Parathyroid adenoma (tissue), 2 donors: ENCODE results near the gene SOS1.

Source experiments
- H2AFZ ChIP-seq: fragments of 300-600 bp; sonication (generic); one replicate; pipeline ENCODE4 v1.7.0; 2017; ENCODE audit warnings: antibody characterized with exemption, mild to moderate bottlenecking
- H3K27ac ChIP-seq: fragments of 300-600 bp; sonication (generic); one replicate; pipeline ENCODE4 v1.7.0; 2017
- H3K27me3 ChIP-seq: fragments of 300-600 bp; sonication (generic); one replicate; pipeline ENCODE4 v1.7.0; 2017; ENCODE audit warnings: low read length; ENCODE audit not compliant: control insufficient read depth, insufficient read depth
- H3K36me3 ChIP-seq: fragments of 300-600 bp; sonication (generic); one replicate; pipeline ENCODE4 v1.7.0; 2017; ENCODE audit warnings: low read length; ENCODE audit not compliant: control insufficient read depth, insufficient read depth
- H3K4me1 ChIP-seq: fragments of 300-600 bp; sonication (generic); one replicate; pipeline ENCODE4 v1.7.0; 2017; ENCODE audit warnings: control low read depth
- H3K4me2 ChIP-seq: fragments of 300-600 bp; sonication (generic); one replicate; pipeline ENCODE4 v1.7.0; 2017; ENCODE audit warnings: low read length
- H3K4me3 ChIP-seq: fragments of 300-600 bp; sonication (generic); one replicate; pipeline ENCODE4 v1.7.0; 2017; ENCODE audit warnings: low read depth, low read length
- H3K79me2 ChIP-seq: fragments of 300-600 bp; sonication (generic); one replicate; pipeline ENCODE4 v1.7.0; 2017; ENCODE audit warnings: control low read depth
- H3K9ac ChIP-seq: fragments of 300-600 bp; sonication (generic); one replicate; pipeline ENCODE4 v1.7.0; 2017; ENCODE audit warnings: mild to moderate bottlenecking
- H3K9me3 ChIP-seq: fragments of 300-600 bp; sonication (generic); one replicate; pipeline ENCODE4 v1.7.0; 2017; ENCODE audit warnings: low read length; ENCODE audit not compliant: control insufficient read depth
- CTCF ChIP-seq: fragments of 300-600 bp; sonication (generic); IDR thresholded peaks from one replicate; pipeline ENCODE4 v1.7.0; 2017; ENCODE audit warnings: antibody characterized with exemption, mild to moderate bottlenecking
- donor health status: primary hyperparathyroidism.

The SOS1 gene

GRCh38 chr2:39008665-39009064 is 112.2 kb downstream of the SOS1 start:
- Histone ChIP-seq H3K9ac (no peak overlapping the region), H3K4me1 (no peaks in the 10 kb centered on the region), H3K4me3 (no peak overlapping the region), H3K4me2 (no peak overlapping the region), H3K79me2 (no peaks in the 10 kb centered on the region), H3K27me3 (no peaks in the 10 kb centered on the region), H3K36me3 (no peaks in the 10 kb centered on the region), H3K9me3 (no peaks in the 10 kb centered on the region), H2AFZ (no peak overlapping the region), H3K27ac (no peak overlapping the region)
- no peak for TF ChIP-seq CTCF

GRCh38 chr2:39007875-39008504 is 112.9 kb downstream of the SOS1 start:
- no peak overlapping the region for H3K4me3 ChIP-seq
- no peak overlapping the region for H3K4me2 ChIP-seq
- H3K9me3 ChIP-seq = no peaks in the 10 kb centered on the region
- H3K9ac ChIP-seq = no peak overlapping the region
- no peak for TF ChIP-seq CTCF
- no peak overlapping the region for H2AFZ ChIP-seq
- H3K4me1 ChIP-seq = no peaks in the 10 kb centered on the region
- no peaks in the 10 kb centered on the region for H3K79me2 ChIP-seq
- no peaks in the 10 kb centered on the region for H3K27me3 ChIP-seq
- H3K27ac ChIP-seq = no peak overlapping the region
- no peaks in the 10 kb centered on the region for H3K36me3 ChIP-seq

- Histone ChIP-seq H3K27me3 (no peaks in the 10 kb centered on the region), H3K4me3 (no peak overlapping the region), H3K36me3 (peaks cover 3% of the 10 kb centered on the region), H3K4me2 (no peak overlapping the region), H3K9me3 (no peaks in the 10 kb centered on the region), H3K4me1 (no peaks in the 10 kb centered on the region), H3K27ac (no peak overlapping the region), H3K79me2 (no peaks in the 10 kb centered on the region), H3K9ac (no peak overlapping the region), H2AFZ (no peak overlapping the region)
- TF ChIP-seq CTCF = no peak
These were observed 120.3 kb downstream of the SOS1 start for GRCh38 chr2:39000552-39000951.

- Histone ChIP-seq H3K9ac (no peak overlapping the region), H2AFZ (no peak overlapping the region), H3K4me3 (no peak overlapping the region), H3K4me1 (no peaks in the 10 kb centered on the region), H3K4me2 (no peak overlapping the region), H3K36me3 (peaks cover 3% of the 10 kb centered on the region), H3K27ac (no peak overlapping the region), H3K9me3 (no peaks in the 10 kb centered on the region), H3K27me3 (no peaks in the 10 kb centered on the region), H3K79me2 (no peaks in the 10 kb centered on the region)
- TF ChIP-seq CTCF = no peak
These were observed 123.1 kb downstream of the SOS1 start for GRCh38 chr2:38997781-38998180.

GRCh38 chr2:38991899-38992298 is 129.0 kb downstream of the SOS1 start:
- Histone ChIP-seq H3K9me3 (no peaks in the 10 kb centered on the region), H2AFZ (no peak overlapping the region), H3K27me3 (no peaks in the 10 kb centered on the region), H3K79me2 (no peaks in the 10 kb centered on the region), H3K4me2 (no peak overlapping the region), H3K4me3 (no peak overlapping the region), H3K36me3 (no peaks in the 10 kb centered on the region), H3K4me1 (no peaks in the 10 kb centered on the region), H3K9ac (no peak overlapping the region), H3K27ac (no peak overlapping the region)
- TF ChIP-seq CTCF = no peak
